ENCODE results near the gene UVSSA.

DNA sequence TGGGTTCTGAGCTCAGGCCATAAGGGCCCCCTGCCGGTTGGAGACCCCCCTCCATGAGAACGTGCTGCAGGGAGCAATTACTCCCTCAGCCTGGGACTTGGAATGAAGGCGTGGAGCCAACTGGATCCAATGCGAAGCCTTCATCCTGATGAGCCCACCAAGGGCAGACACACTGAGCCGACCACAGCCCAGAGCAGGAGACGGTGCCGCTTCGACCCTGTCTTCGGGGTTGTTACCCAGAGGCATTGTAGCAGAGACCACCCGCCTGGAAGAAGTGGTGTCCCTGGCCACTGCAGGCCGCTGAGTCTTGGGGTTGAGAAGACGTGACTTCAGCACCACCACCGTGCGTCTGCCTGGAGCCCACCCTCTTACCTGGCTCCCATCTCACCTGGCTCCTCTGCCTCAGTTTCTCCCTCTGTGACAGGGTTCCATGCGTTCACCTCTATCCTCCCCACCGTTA is 66.2 kb downstream of the UVSSA start:
- TF ChIP-seq, protein P1, sequence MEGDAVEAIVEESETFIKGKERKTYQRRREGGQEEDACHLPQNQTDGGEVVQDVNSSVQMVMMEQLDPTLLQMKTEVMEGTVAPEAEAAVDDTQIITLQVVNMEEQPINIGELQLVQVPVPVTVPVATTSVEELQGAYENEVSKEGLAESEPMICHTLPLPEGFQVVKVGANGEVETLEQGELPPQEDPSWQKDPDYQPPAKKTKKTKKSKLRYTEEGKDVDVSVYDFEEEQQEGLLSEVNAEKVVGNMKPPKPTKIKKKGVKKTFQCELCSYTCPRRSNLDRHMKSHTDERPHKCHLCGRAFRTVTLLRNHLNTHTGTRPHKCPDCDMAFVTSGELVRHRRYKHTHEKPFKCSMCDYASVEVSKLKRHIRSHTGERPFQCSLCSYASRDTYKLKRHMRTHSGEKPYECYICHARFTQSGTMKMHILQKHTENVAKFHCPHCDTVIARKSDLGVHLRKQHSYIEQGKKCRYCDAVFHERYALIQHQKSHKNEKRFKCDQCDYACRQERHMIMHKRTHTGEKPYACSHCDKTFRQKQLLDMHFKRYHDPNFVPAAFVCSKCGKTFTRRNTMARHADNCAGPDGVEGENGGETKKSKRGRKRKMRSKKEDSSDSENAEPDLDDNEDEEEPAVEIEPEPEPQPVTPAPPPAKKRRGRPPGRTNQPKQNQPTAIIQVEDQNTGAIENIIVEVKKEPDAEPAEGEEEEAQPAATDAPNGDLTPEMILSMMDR (conservative IDR thresholded peaks at IDR 0.05 in 1 of 2, IDR thresholded peaks at IDR 0.05 in 1 of 2; ENCODE audit: low read depth in 1 of 2, low read length in 2 of 2) = no peak
- no peak for TF ChIP-seq EZH2 (IDR thresholded peaks at IDR 0.05; ENCODE audit: low read length, missing control alignments)

All from fibroblast of lung (primary cell).